MCF 10A (cell line): ENCODE results near the gene CECR2. TPM values are rescaled to one million over a fixed set of nuclear protein-coding genes. Genes with fewer than 3 reads are reported as not detected.

Experiments used
- BruUV-seq: library from RNA; stranded (reverse); fragments of 400-500 nt; replicated peaks from 2 replicates; lab custom pipeline; 2021; lab: Mats Ljungman, UMichigan
- CTCF ChIA-PET: fragments of 300-600 bp; sonication (Branson Sonifier 250); formaldehyde crosslinking; extraction: SDS; loops from one replicate; lab custom pipeline; 2021; ENCODE audit warnings: antibody characterized with exemption, inconsistent platforms; lab: Yijun Ruan, JAX
- POLR2A ChIA-PET: fragments of 300-600, 350-650 bp; sonication (Branson Sonifier 250); formaldehyde crosslinking; extraction: SDS; loops from one replicate; lab custom pipeline; 2020; ENCODE audit warnings: antibody characterized with exemption, inconsistent platforms; lab: Yijun Ruan, JAX
- DNase-seq: peaks from one replicate; pipeline ENCODE4 v3.0.0-alpha.2; 2018; ENCODE audit not compliant: unreplicated experiment
- H3K27ac Mint-ChIP-seq: one replicate; pipeline ENCODE4 v1.8.0; 2022; ENCODE audit warnings: mild to moderate bottlenecking, low read depth, mixed read lengths; ENCODE audit not compliant: unreplicated experiment
- H3K27me3 Mint-ChIP-seq: one replicate; pipeline ENCODE4 v1.8.0; 2022; ENCODE audit warnings: mixed read lengths; ENCODE audit not compliant: insufficient read depth, unreplicated experiment
- H3K36me3 Mint-ChIP-seq: one replicate; pipeline ENCODE4 v1.8.0; 2022; ENCODE audit warnings: mild to moderate bottlenecking, moderate library complexity, mixed read lengths; ENCODE audit not compliant: insufficient read depth, unreplicated experiment
- H3K4me1 Mint-ChIP-seq: one replicate; pipeline ENCODE4 v1.8.0; 2022; ENCODE audit warnings: mixed read lengths; ENCODE audit not compliant: insufficient read depth, unreplicated experiment
- H3K4me3 Mint-ChIP-seq: one replicate; pipeline ENCODE4 v1.8.0; 2022; ENCODE audit warnings: mild to moderate bottlenecking, moderate library complexity, mixed read lengths; ENCODE audit not compliant: unreplicated experiment
- H3K9me3 Mint-ChIP-seq: one replicate; pipeline ENCODE4 v1.8.0; 2022; ENCODE audit warnings: mixed read lengths; ENCODE audit not compliant: unreplicated experiment
- CTCF ChIP-seq: fragments of 200-600 bp; IDR thresholded peaks from one replicate; pipeline ENCODE4 v1.8.0; 2022; ENCODE audit warnings: antibody characterized with exemption, mild to moderate bottlenecking; ENCODE audit not compliant: unreplicated experiment
- intact Hi-C: fragments of 100-400 bp; cut with micrococcal nuclease; formaldehyde crosslinking; loops from 2 replicates; pipeline ENCODE4 v1.14.1; 2022
- total RNA-seq: library from RNA; stranded (reverse); gene quantifications from 2 replicates; pipeline ENCODE4 v1.2.3, GENCODE V29; 2022

CECR2 gene
- total RNA-seq, 1 experiment from 2014 or later = not detected

GRCh38 chr22:17486719-17487118 lies 117.5 kb downstream of the CECR2 start:
- ChIA-PET POLR2A (interaction anchor here (1.0 to 1.2 kb wide), 2 partner anchors 10 to 678 kb away, joined by 3 read pairs; no protein-coding TSS in a partner anchor), CTCF (interaction anchor here (0.6 to 8.8 kb wide), 3 partner anchors 13 to 315 kb away, joined by 3 to 53 read pairs (median 4); no protein-coding TSS in a partner anchor)
- H3K36me3 Mint-ChIP-seq = no peaks in the 10 kb centered on the region
- H3K9me3 Mint-ChIP-seq = no peaks in the 10 kb centered on the region
- no peaks in the 10 kb centered on the region for H3K27me3 Mint-ChIP-seq
- DNase-seq = no peak
- no TSS peak for BruUV-seq
- no peak overlapping the region for H3K4me3 Mint-ChIP-seq
- no peaks in the 10 kb centered on the region for H3K4me1 Mint-ChIP-seq
- no peak overlapping the region for H3K27ac Mint-ChIP-seq
- TF ChIP-seq CTCF = no peak
- intact Hi-C loops = no loop called here

- Mint-ChIP-seq H3K9me3 (no peaks in the 10 kb centered on the region), H3K27me3 (no peaks in the 10 kb centered on the region), H3K4me1 (no peaks in the 10 kb centered on the region), H3K4me3 (no peak overlapping the region), H3K36me3 (no peaks in the 10 kb centered on the region), H3K27ac (no peak overlapping the region)
- no TSS peak for BruUV-seq
- ChIA-PET CTCF (interaction anchor here (0.6 to 8.8 kb wide), 3 partner anchors 19 to 317 kb away, joined by 4 to 53 read pairs (median 4); no protein-coding TSS in a partner anchor), POLR2A (no interaction called here)
- no peak for TF ChIP-seq CTCF
- intact Hi-C loops = no loop called here
- DNase-seq = no peak
Observed at GRCh38 chr22:17489101-17489500, 119.8 kb downstream of the CECR2 start.

- intact Hi-C loops = no loop called here
- H3K27ac Mint-ChIP-seq = no peak overlapping the region
- CTCF ChIA-PET = interaction anchor here (0.7 to 8.8 kb wide), 3 partner anchors 10 to 415 kb away, joined by 3 to 53 read pairs (median 10); no protein-coding TSS in a partner anchor
Observed at GRCh38 chr22:17491090-17491640, 121.9 kb downstream of the CECR2 start.

More at GRCh38 chr22:17491090-17491640, 121.9 kb downstream of the CECR2 start:
- Mint-ChIP-seq H3K9me3 (no peaks in the 10 kb centered on the region), H3K36me3 (no peaks in the 10 kb centered on the region), H3K4me1 (no peaks in the 10 kb centered on the region), H3K4me3 (no peak overlapping the region), H3K27me3 (no peaks in the 10 kb centered on the region)
- no peak for DNase-seq
- no TSS peak for BruUV-seq
- POLR2A ChIA-PET = interaction anchor here (1.0 kb wide), 1 partner anchor 10 kb away, joined by 3 read pairs; no protein-coding TSS in a partner anchor
- TF ChIP-seq CTCF = no peak
